Neuronal stem cell (in vitro differentiated cells): ENCODE data around the gene SLC16A10.

Source experiments
- DNase-seq: peaks from one replicate; pipeline ENCODE4 v3.0.0-alpha.2; 2013; ENCODE audit warnings: low spot score
- H2AFZ ChIP-seq: one replicate; pipeline ENCODE4 v1.6.1; 2013; ENCODE audit warnings: mild to moderate bottlenecking, low read length, inconsistent platforms
- H2AK5ac ChIP-seq: 2 replicates; pipeline ENCODE4 v1.6.1; 2013; ENCODE audit warnings: low read depth, mild to moderate bottlenecking, inconsistent platforms, low read length, moderate library complexity, mixed read lengths
- H2BK120ac ChIP-seq: 2 replicates; pipeline ENCODE4 v1.6.1; 2013; ENCODE audit warnings: low read depth, mild to moderate bottlenecking, inconsistent platforms, low read length, moderate library complexity, mixed read lengths
- H2BK12ac ChIP-seq: one replicate; pipeline ENCODE4 v1.6.1; 2013; ENCODE audit warnings: low read length, inconsistent platforms
- H2BK15ac ChIP-seq: 2 replicates; pipeline ENCODE4 v1.6.1; 2013; ENCODE audit warnings: mild to moderate bottlenecking, low read length, inconsistent platforms, mixed read lengths
- H2BK5ac ChIP-seq: one replicate; pipeline ENCODE4 v1.6.1; 2013; ENCODE audit warnings: inconsistent platforms, mild to moderate bottlenecking, low read length, moderate library complexity
- H3K14ac ChIP-seq: one replicate; pipeline ENCODE4 v1.6.1; 2013; ENCODE audit warnings: low read length, inconsistent platforms
- H3K18ac ChIP-seq: 2 replicates; pipeline ENCODE4 v1.6.1; 2013; ENCODE audit warnings: low read length, inconsistent platforms
- H3K23ac ChIP-seq: 2 replicates; pipeline ENCODE4 v1.6.1; 2013; ENCODE audit warnings: low read depth, mild to moderate bottlenecking, mixed read lengths, low read length, inconsistent platforms; ENCODE audit not compliant: poor library complexity
- H3K27ac ChIP-seq: replicated peaks from 3 replicates; pipeline ENCODE4 v1.5.1; 2013; ENCODE audit warnings: low read length, inconsistent platforms
- H3K27me3 ChIP-seq, 3 experiments: 2 replicates each; pipeline ENCODE4 v1.6.1; 2013; ENCODE audit warnings: low read length in 3 of 3, mild to moderate bottlenecking in 2 of 3, inconsistent platforms in 1 of 3, low read depth in 1 of 3, mixed read lengths in 1 of 3, moderate library complexity in 1 of 3; ENCODE audit not compliant: control insufficient read depth in 3 of 3, insufficient read depth in 3 of 3
- H3K36me3 ChIP-seq, 2 donors: replicated peaks in 1 of 2; 2 replicates each; pipeline ENCODE4 v1.6.1; 2013; ENCODE audit warnings: low read length in 2 of 2; ENCODE audit not compliant: control insufficient read depth in 2 of 2, insufficient read depth in 2 of 2
- H3K4ac ChIP-seq: 2 replicates; pipeline ENCODE4 v1.6.1; 2013; ENCODE audit warnings: inconsistent platforms, mild to moderate bottlenecking, low read length, moderate library complexity
- H3K4me1 ChIP-seq, 2 donors: 1 replicate in 1 of 2; 2 replicates in 1 of 2; pipeline ENCODE4 v1.6.1; 2013; ENCODE audit warnings: low read length in 2 of 2, low read depth in 1 of 2; ENCODE audit not compliant: control insufficient read depth in 2 of 2, insufficient read depth in 1 of 2
- H3K4me2 ChIP-seq: one replicate; pipeline ENCODE4 v1.6.1; 2013; ENCODE audit warnings: mild to moderate bottlenecking, low read length, inconsistent platforms; ENCODE audit not compliant: insufficient read depth, poor library complexity, severe bottlenecking
- H3K4me3 ChIP-seq, 2 donors: 2 replicates each; pipeline ENCODE4 v1.5.1; 2013; ENCODE audit warnings: low read length in 2 of 2, mild to moderate bottlenecking in 2 of 2, inconsistent platforms in 1 of 2, moderate library complexity in 1 of 2
- H3K79me1 ChIP-seq: one replicate; pipeline ENCODE4 v1.6.1; 2013; ENCODE audit warnings: low read depth, mild to moderate bottlenecking, inconsistent platforms, low read length, moderate library complexity
- H3K9ac ChIP-seq: one replicate; pipeline ENCODE4 v1.6.1; 2013; ENCODE audit warnings: mild to moderate bottlenecking, low read depth, low read length, inconsistent platforms; ENCODE audit not compliant: poor library complexity
- H3K9me3 ChIP-seq, 2 donors: replicated peaks in 1 of 2; 2 replicates each; pipeline versions ENCODE3 to v1.6.1; 2013; ENCODE audit warnings: low read length in 2 of 2, mild to moderate bottlenecking in 2 of 2, inconsistent platforms in 1 of 2, low read depth in 1 of 2, mixed read lengths in 1 of 2, moderate library complexity in 1 of 2; ENCODE audit not compliant: control insufficient read depth in 2 of 2, insufficient read depth in 1 of 2
- H4K8ac ChIP-seq: one replicate; pipeline ENCODE4 v1.6.1; 2013; ENCODE audit warnings: low read depth, mild to moderate bottlenecking, inconsistent platforms, low read length, moderate library complexity
- H4K91ac ChIP-seq: one replicate; pipeline ENCODE4 v1.6.1; 2013; ENCODE audit warnings: low read length, low read depth, mild to moderate bottlenecking, inconsistent platforms; ENCODE audit not compliant: poor library complexity
- WGBS, 2 donors: extraction: QIAGEN DNeasy Blood & Tissue Kit; methylation state at CpG; one replicate each; pipeline ENCODE4 v1.1.7; 2013; ENCODE audit warnings: missing lambda C conversion rate in 2 of 2, mixed read lengths in 1 of 2; ENCODE audit not compliant: insufficient read length in 2 of 2, insufficient replicate concordance in 1 of 2; ENCODE audit errors: extremely low coverage in 2 of 2; 5-methylcytosine and 5-hydroxymethylcytosine counted together

The SLC16A10 gene

DNA sequence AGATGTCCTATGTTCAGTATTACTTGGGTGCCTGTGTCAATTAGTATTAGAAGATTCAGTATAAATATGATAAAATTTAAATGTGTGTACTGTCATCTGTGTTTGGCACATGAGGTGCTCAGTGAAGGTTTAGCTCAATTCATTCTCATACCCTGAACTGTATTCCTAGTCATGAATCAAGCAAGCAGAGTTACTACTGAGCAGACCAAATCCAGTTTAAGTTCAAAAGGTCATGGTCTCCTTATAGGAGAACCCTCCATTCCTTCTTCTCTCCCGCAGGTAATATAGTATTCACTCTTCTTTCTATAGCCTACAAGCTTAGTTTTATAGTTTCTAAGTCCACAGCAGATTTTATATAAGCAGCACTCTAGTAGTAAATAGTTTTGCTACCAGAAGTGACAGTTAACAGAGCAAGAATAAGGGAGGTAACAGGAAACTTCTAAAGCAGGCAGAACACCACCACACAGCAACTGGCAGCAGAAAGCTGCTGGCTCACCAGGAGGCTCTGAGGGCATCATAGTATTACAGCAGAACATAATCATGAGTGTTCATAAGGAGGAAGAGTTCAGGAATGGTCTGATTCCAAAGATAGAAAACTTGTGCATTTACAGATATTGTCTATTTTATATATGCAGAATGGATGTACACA lies 133.2 kb downstream of the SLC16A10 start:
- H4K8ac ChIP-seq = no peak overlapping the region
- H3K23ac ChIP-seq = no peak overlapping the region
- no peak overlapping the region for H3K4me3 ChIP-seq
- H3K4me1 ChIP-seq = no peaks in the 10 kb centered on the region
- no peak overlapping the region for H3K18ac ChIP-seq
- H2AK5ac ChIP-seq = no peak overlapping the region
- no peak overlapping the region for H3K4me2 ChIP-seq
- no peak overlapping the region for H2BK15ac ChIP-seq
- no peaks in the 10 kb centered on the region for H3K79me1 ChIP-seq
- no peak overlapping the region for H3K27ac ChIP-seq
- DNase-seq = no peak
- H4K91ac ChIP-seq = no peak overlapping the region
- H3K14ac ChIP-seq = no peak overlapping the region
- H3K9me3 ChIP-seq = no peaks in the 10 kb centered on the region
- H2AFZ ChIP-seq = no peak overlapping the region
- H2BK12ac ChIP-seq = no peak overlapping the region
- no peaks in the 10 kb centered on the region for H3K36me3 ChIP-seq
- H3K9ac ChIP-seq = no peak overlapping the region
- H2BK120ac ChIP-seq = no peak overlapping the region
- WGBS, 2 donors = no CpG with 5 or more reads among the region's 1 CpG
- H2BK5ac ChIP-seq = no peak overlapping the region
- no peaks in the 10 kb centered on the region for H3K27me3 ChIP-seq
- H3K4ac ChIP-seq = no peak overlapping the region

DNA sequence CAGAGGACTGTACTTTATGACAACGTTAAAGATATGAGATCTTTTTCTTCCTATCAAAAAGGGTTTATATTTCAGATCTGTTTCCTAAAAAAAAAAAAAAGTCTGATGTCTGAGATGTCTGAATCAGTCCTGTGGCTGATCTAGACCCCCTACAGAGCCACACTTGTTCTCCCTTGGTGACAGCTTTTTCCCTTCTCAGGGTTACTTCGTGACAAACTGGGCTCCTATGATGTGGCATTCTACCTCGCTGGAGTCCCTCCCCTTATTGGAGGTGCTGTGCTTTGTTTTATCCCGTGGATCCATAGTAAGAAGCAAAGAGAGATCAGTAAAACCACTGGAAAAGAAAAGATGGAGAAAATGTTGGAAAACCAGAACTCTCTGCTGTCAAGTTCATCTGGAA lies 134.5 kb downstream of the SLC16A10 start:
- no peaks in the 10 kb centered on the region for H3K4me1 ChIP-seq
- no peak for DNase-seq
- no peak overlapping the region for H3K4ac ChIP-seq
- H2BK5ac ChIP-seq = no peak overlapping the region
- H3K9me3 ChIP-seq = no peaks in the 10 kb centered on the region
- no peak overlapping the region for H2BK120ac ChIP-seq
- H3K18ac ChIP-seq = no peak overlapping the region
- WGBS, 2 donors = no CpG with 5 or more reads among the region's 4 CpGs
- H3K14ac ChIP-seq = no peak overlapping the region
- H4K8ac ChIP-seq = no peak overlapping the region
- no peak overlapping the region for H2AFZ ChIP-seq
- H2BK15ac ChIP-seq = no peak overlapping the region
- no peak overlapping the region for H3K23ac ChIP-seq
- no peak overlapping the region for H3K4me3 ChIP-seq
- no peak overlapping the region for H3K27ac ChIP-seq
- no peak overlapping the region for H3K4me2 ChIP-seq
- no peak overlapping the region for H2AK5ac ChIP-seq
- H3K27me3 ChIP-seq = no peaks in the 10 kb centered on the region
- no peaks in the 10 kb centered on the region for H3K36me3 ChIP-seq
- H3K9ac ChIP-seq = no peak overlapping the region
- no peak overlapping the region for H4K91ac ChIP-seq
- no peak overlapping the region for H2BK12ac ChIP-seq
- no peaks in the 10 kb centered on the region for H3K79me1 ChIP-seq

DNA sequence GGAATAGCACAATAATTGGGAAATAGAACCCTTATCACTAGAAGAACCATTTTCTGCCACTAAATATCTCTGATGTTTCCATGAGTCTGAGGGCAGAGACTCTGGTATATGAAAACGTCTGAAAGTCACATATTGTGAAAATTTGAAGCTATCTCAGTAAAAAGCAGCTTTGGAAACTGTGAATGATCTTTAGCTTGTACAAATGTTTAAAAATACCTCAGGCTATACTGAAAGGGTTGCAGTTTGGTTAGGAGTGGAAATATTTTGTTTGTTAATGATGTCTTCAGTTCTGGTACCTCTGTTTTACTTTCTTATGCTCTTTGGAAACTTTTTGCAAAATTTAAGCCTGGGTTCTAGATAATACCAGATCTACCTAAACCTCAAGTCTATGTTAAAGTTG lies 135.0 kb downstream of the SLC16A10 start:
- no peak overlapping the region for H2BK12ac ChIP-seq
- no peak overlapping the region for H2BK120ac ChIP-seq
- H2BK15ac ChIP-seq = no peak overlapping the region
- H2BK5ac ChIP-seq = no peak overlapping the region
- H3K36me3 ChIP-seq = no peaks in the 10 kb centered on the region
- no peak overlapping the region for H3K4me2 ChIP-seq
- no peak overlapping the region for H3K9ac ChIP-seq
- WGBS, 2 donors = no CpG with 5 or more reads among the region's 1 CpG
- no peaks in the 10 kb centered on the region for H3K4me1 ChIP-seq
- no peaks in the 10 kb centered on the region for H3K27me3 ChIP-seq
- H4K8ac ChIP-seq = no peak overlapping the region
- H3K9me3 ChIP-seq = no peaks in the 10 kb centered on the region
- no peak overlapping the region for H3K27ac ChIP-seq
- no peak overlapping the region for H2AK5ac ChIP-seq
- no peak overlapping the region for H4K91ac ChIP-seq
- no peak overlapping the region for H3K4ac ChIP-seq
- H3K4me3 ChIP-seq = no peak overlapping the region
- H3K79me1 ChIP-seq = no peaks in the 10 kb centered on the region
- no peak overlapping the region for H3K14ac ChIP-seq
- H3K23ac ChIP-seq = no peak overlapping the region
- H2AFZ ChIP-seq = no peak overlapping the region
- no peak overlapping the region for H3K18ac ChIP-seq
- no peak for DNase-seq

DNA sequence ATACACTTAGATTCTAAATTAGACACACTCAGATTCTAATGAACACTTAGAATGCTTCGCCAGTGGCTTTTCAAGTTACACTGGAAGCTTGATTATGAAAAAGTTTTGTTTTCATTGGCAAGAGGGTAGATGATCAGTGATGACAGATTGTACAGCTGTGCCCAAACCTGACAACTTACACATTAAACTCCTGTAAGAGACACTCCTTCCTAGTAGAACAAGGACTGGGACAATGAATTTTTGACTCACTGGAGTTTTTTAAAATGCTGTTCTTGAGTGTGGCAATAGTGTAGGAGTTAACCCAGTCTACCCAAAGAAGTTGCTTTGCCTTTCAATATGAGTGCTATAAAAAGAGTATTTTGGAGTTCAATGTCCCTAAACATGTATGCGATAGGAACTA lies 140.8 kb downstream of the SLC16A10 start:
- Histone ChIP-seq H3K9me3 (no peaks in the 10 kb centered on the region), H3K4ac (no peak overlapping the region), H3K14ac (no peak overlapping the region), H3K23ac (no peak overlapping the region), H2BK15ac (no peak overlapping the region), H3K18ac (no peak overlapping the region), H2AK5ac (no peak overlapping the region), H3K27me3 (no peaks in the 10 kb centered on the region), H3K36me3 (no peaks in the 10 kb centered on the region), H3K4me1 (no peaks in the 10 kb centered on the region), H3K9ac (no peak overlapping the region), H3K4me3 (no peak overlapping the region), H2BK5ac (no peak overlapping the region), H4K91ac (no peak overlapping the region), H3K27ac (no peak overlapping the region), H3K79me1 (no peaks in the 10 kb centered on the region), H2BK120ac (no peak overlapping the region), H3K4me2 (no peak overlapping the region), H4K8ac (no peak overlapping the region), H2AFZ (no peak overlapping the region), H2BK12ac (no peak overlapping the region)
- WGBS, 2 donors = no CpG with 5 or more reads among the region's 2 CpGs
- DNase-seq = no peak
